ENCODE data around the gene TAS2R50. TPM values are rescaled to one million over a fixed set of nuclear protein-coding genes. Genes with fewer than 3 reads are reported as not detected.

TAS2R50 gene
- total and polyA plus RNA-seq, 9 of the 15 experiments (the other 6 are each of a cell fraction or from before 2014, with no cell fraction given) = 0.06 to 1.3 (median 0.42) TPM; not detected in 3

Other genes with a start within 250 kb of the TAS2R50 start
Only the 7 nearest of the 17 such genes appear.
- 0.57 and 0.59 TPM in 2 replicates for gene TAS2R13, start 77.3 kb downstream of the TAS2R50 start, total RNA-seq (2014; rRNA removed)
- 1.1 and 1.7 TPM in 2 replicates for gene TAS2R13, start 77.3 kb downstream of the TAS2R50 start, total RNA-seq (2014; rRNA removed; fragmentation: Illumina TruSeq; extraction: Trizol)
- 1.4 and 1.6 TPM in 2 replicates for gene TAS2R13, start 77.3 kb downstream of the TAS2R50 start, total RNA-seq (2015; rRNA removed; fragmentation: Illumina TruSeq; extraction: Trizol)
- 0.44 and 0.49 TPM in 2 replicates for gene TAS2R13, start 77.3 kb downstream of the TAS2R50 start, total RNA-seq (2021)
- 0.19 and 0.26 TPM in 2 replicates for gene TAS2R13, start 77.3 kb downstream of the TAS2R50 start, polyA plus RNA-seq (2011; rRNA removed)
- gene TAS2R13, start 77.3 kb downstream of the TAS2R50 start, polyA plus RNA-seq (2014; fragmentation: Illumina TruSeq; extraction: Trizol) = 0.07 TPM in 1 of 2 replicates, not detected in the other
- gene TAS2R13, start 77.3 kb downstream of the TAS2R50 start, polyA plus RNA-seq (2014; fragmentation: Nextera tagmentation; extraction: Ambion mirVana) = not detected
- gene TAS2R13, start 77.3 kb downstream of the TAS2R50 start, polyA plus RNA-seq (2014; rRNA removed) = not detected in 2 replicates
- 0.82 TPM in 1 of 2 replicates, not detected in the other for gene PRH2, start 57.7 kb downstream of the TAS2R50 start, total RNA-seq (2014; rRNA removed)
- not detected in 2 replicates for gene PRH2, start 57.7 kb downstream of the TAS2R50 start, total RNA-seq (2014; rRNA removed; fragmentation: Illumina TruSeq; extraction: Trizol)
- gene PRH2, start 57.7 kb downstream of the TAS2R50 start, total RNA-seq (2015; rRNA removed; fragmentation: Illumina TruSeq; extraction: Trizol) = 0.41 TPM in 1 of 2 replicates, not detected in the other
- not detected in 2 replicates for gene PRH2, start 57.7 kb downstream of the TAS2R50 start, total RNA-seq (2021)
- 0.24 and 0.80 TPM in 2 replicates for gene PRH2, start 57.7 kb downstream of the TAS2R50 start, polyA plus RNA-seq (2011; rRNA removed)
- gene PRH2, start 57.7 kb downstream of the TAS2R50 start, polyA plus RNA-seq (2014; fragmentation: Illumina TruSeq; extraction: Trizol) = 0.93 TPM in 1 of 2 replicates, not detected in the other
- gene PRH2, start 57.7 kb downstream of the TAS2R50 start, polyA plus RNA-seq (2014; fragmentation: Nextera tagmentation; extraction: Ambion mirVana) = under 1 TPM in 1 of 2 experiments, not detected in 1; 0.18 TPM
- gene PRH2, start 57.7 kb downstream of the TAS2R50 start, polyA plus RNA-seq (2014; rRNA removed) = 0.81 TPM in 1 of 2 replicates, not detected in the other
- gene TAS2R14, start 47.6 kb downstream of the TAS2R50 start, total RNA-seq (2014; rRNA removed) = 1.1 and 1.2 TPM in 2 replicates
- 3.5 and 4.2 TPM in 2 replicates for gene TAS2R14, start 47.6 kb downstream of the TAS2R50 start, total RNA-seq (2014; rRNA removed; fragmentation: Illumina TruSeq; extraction: Trizol)
- 2.9 and 3.4 TPM in 2 replicates for gene TAS2R14, start 47.6 kb downstream of the TAS2R50 start, total RNA-seq (2015; rRNA removed; fragmentation: Illumina TruSeq; extraction: Trizol)
- gene TAS2R14, start 47.6 kb downstream of the TAS2R50 start, total RNA-seq (2021) = 1.4 and 1.6 TPM in 2 replicates
- 1.9 and 2.4 TPM in 2 replicates for gene TAS2R14, start 47.6 kb downstream of the TAS2R50 start, polyA plus RNA-seq (2011; rRNA removed)
- 1.2 and 1.3 TPM in 2 replicates for gene TAS2R14, start 47.6 kb downstream of the TAS2R50 start, polyA plus RNA-seq (2014; fragmentation: Illumina TruSeq; extraction: Trizol)
- 1 to 10 TPM; 2.6 to 3.9 TPM for gene TAS2R14, start 47.6 kb downstream of the TAS2R50 start, polyA plus RNA-seq (2014; fragmentation: Nextera tagmentation; extraction: Ambion mirVana)
- gene TAS2R14, start 47.6 kb downstream of the TAS2R50 start, polyA plus RNA-seq (2014; rRNA removed) = 1.3 and 1.5 TPM in 2 replicates
- gene TAS2R20, start 11.4 kb upstream of the TAS2R50 start, total RNA-seq (2014; rRNA removed) = 0.69 and 0.77 TPM in 2 replicates
- gene TAS2R20, start 11.4 kb upstream of the TAS2R50 start, total RNA-seq (2014; rRNA removed; fragmentation: Illumina TruSeq; extraction: Trizol) = 2.3 and 2.7 TPM in 2 replicates
- gene TAS2R20, start 11.4 kb upstream of the TAS2R50 start, total RNA-seq (2015; rRNA removed; fragmentation: Illumina TruSeq; extraction: Trizol) = 1.7 and 1.9 TPM in 2 replicates
- gene TAS2R20, start 11.4 kb upstream of the TAS2R50 start, total RNA-seq (2021) = 0.74 and 0.93 TPM in 2 replicates
- gene TAS2R20, start 11.4 kb upstream of the TAS2R50 start, polyA plus RNA-seq (2011; rRNA removed) = 1.7 and 1.8 TPM in 2 replicates
- 0.55 and 0.67 TPM in 2 replicates for gene TAS2R20, start 11.4 kb upstream of the TAS2R50 start, polyA plus RNA-seq (2014; fragmentation: Illumina TruSeq; extraction: Trizol)
- gene TAS2R20, start 11.4 kb upstream of the TAS2R50 start, polyA plus RNA-seq (2014; fragmentation: Nextera tagmentation; extraction: Ambion mirVana) = under 1 TPM; 0.07 to 0.18 TPM
- 0.44 and 0.45 TPM in 2 replicates for gene TAS2R20, start 11.4 kb upstream of the TAS2R50 start, polyA plus RNA-seq (2014; rRNA removed)
- gene TAS2R19, start 35.7 kb upstream of the TAS2R50 start, total RNA-seq (2014; rRNA removed) = 0.27 and 0.90 TPM in 2 replicates
- 3.0 and 4.1 TPM in 2 replicates for gene TAS2R19, start 35.7 kb upstream of the TAS2R50 start, total RNA-seq (2014; rRNA removed; fragmentation: Illumina TruSeq; extraction: Trizol)
- 2.4 and 2.5 TPM in 2 replicates for gene TAS2R19, start 35.7 kb upstream of the TAS2R50 start, total RNA-seq (2015; rRNA removed; fragmentation: Illumina TruSeq; extraction: Trizol)
- 0.86 and 1.2 TPM in 2 replicates for gene TAS2R19, start 35.7 kb upstream of the TAS2R50 start, total RNA-seq (2021)
- gene TAS2R19, start 35.7 kb upstream of the TAS2R50 start, polyA plus RNA-seq (2011; rRNA removed) = 0.87 and 1.6 TPM in 2 replicates
- gene TAS2R19, start 35.7 kb upstream of the TAS2R50 start, polyA plus RNA-seq (2014; fragmentation: Illumina TruSeq; extraction: Trizol) = 0.13 TPM in 1 of 2 replicates, not detected in the other
- gene TAS2R19, start 35.7 kb upstream of the TAS2R50 start, polyA plus RNA-seq (2014; fragmentation: Nextera tagmentation; extraction: Ambion mirVana) = not detected
- gene TAS2R19, start 35.7 kb upstream of the TAS2R50 start, polyA plus RNA-seq (2014; rRNA removed) = 0.12 and 0.21 TPM in 2 replicates
- 0.59 and 0.86 TPM in 2 replicates for gene TAS2R31, start 44.5 kb upstream of the TAS2R50 start, total RNA-seq (2014; rRNA removed)
- 3.6 and 4.5 TPM in 2 replicates for gene TAS2R31, start 44.5 kb upstream of the TAS2R50 start, total RNA-seq (2014; rRNA removed; fragmentation: Illumina TruSeq; extraction: Trizol)
- gene TAS2R31, start 44.5 kb upstream of the TAS2R50 start, total RNA-seq (2015; rRNA removed; fragmentation: Illumina TruSeq; extraction: Trizol) = 2.0 and 2.3 TPM in 2 replicates
- 1.0 and 1.1 TPM in 2 replicates for gene TAS2R31, start 44.5 kb upstream of the TAS2R50 start, total RNA-seq (2021)
- gene TAS2R31, start 44.5 kb upstream of the TAS2R50 start, polyA plus RNA-seq (2011; rRNA removed) = 1.1 and 1.4 TPM in 2 replicates
- gene TAS2R31, start 44.5 kb upstream of the TAS2R50 start, polyA plus RNA-seq (2014; fragmentation: Illumina TruSeq; extraction: Trizol) = not detected in 2 replicates
- gene TAS2R31, start 44.5 kb upstream of the TAS2R50 start, polyA plus RNA-seq (2014; fragmentation: Nextera tagmentation; extraction: Ambion mirVana) = not detected
- gene TAS2R31, start 44.5 kb upstream of the TAS2R50 start, polyA plus RNA-seq (2014; rRNA removed) = 0.20 TPM in 1 of 2 replicates, not detected in the other
- gene TAS2R46, start 75.4 kb upstream of the TAS2R50 start, total RNA-seq (2014; rRNA removed) = 0.95 and 1.1 TPM in 2 replicates
- gene TAS2R46, start 75.4 kb upstream of the TAS2R50 start, total RNA-seq (2014; rRNA removed; fragmentation: Illumina TruSeq; extraction: Trizol) = 1.8 and 2.1 TPM in 2 replicates
- 1.3 TPM in 2 replicates for gene TAS2R46, start 75.4 kb upstream of the TAS2R50 start, total RNA-seq (2015; rRNA removed; fragmentation: Illumina TruSeq; extraction: Trizol)
- 0.47 and 0.74 TPM in 2 replicates for gene TAS2R46, start 75.4 kb upstream of the TAS2R50 start, total RNA-seq (2021)
- 0.30 and 0.35 TPM in 2 replicates for gene TAS2R46, start 75.4 kb upstream of the TAS2R50 start, polyA plus RNA-seq (2011; rRNA removed)
- 0.19 TPM in 1 of 2 replicates, not detected in the other for gene TAS2R46, start 75.4 kb upstream of the TAS2R50 start, polyA plus RNA-seq (2014; fragmentation: Illumina TruSeq; extraction: Trizol)
- gene TAS2R46, start 75.4 kb upstream of the TAS2R50 start, polyA plus RNA-seq (2014; fragmentation: Nextera tagmentation; extraction: Ambion mirVana) = not detected
- gene TAS2R46, start 75.4 kb upstream of the TAS2R50 start, polyA plus RNA-seq (2014; rRNA removed) = 0.08 TPM in 1 of 2 replicates, not detected in the other